K562 (cell line): ENCODE results near the gene PM20D1. TPM values are rescaled to one million over a fixed set of nuclear protein-coding genes. Genes with fewer than 3 reads are reported as not detected.

Experiments used
- ATF7 ChIP-seq: fragments of 450-650 bp; IDR thresholded peaks from 2 replicates; pipeline ENCODE4 v1.7.1; 2014; ENCODE audit warnings: mild to moderate bottlenecking, moderate library complexity
- ESRRB ChIP-seq: fragments of 250-450 bp; sonication (Bioruptor Pico); IDR thresholded peaks from 2 replicates; pipeline ENCODE4 v1.5.0; 2020; ENCODE audit warnings: mild to moderate bottlenecking, moderate library complexity, borderline replicate concordance
- HCFC1 ChIP-seq: IDR thresholded peaks from 2 replicates; pipeline ENCODE4 v1.6.1; 2012; ENCODE audit warnings: low read depth, low read length, improper control_type of control experiment
- JUND ChIP-seq, 2 experiments: IDR thresholded peaks; 2 replicates in 1 of 2; 3 replicates in 1 of 2; pipeline ENCODE4 v1.6.1; 2011; ENCODE audit warnings: borderline replicate concordance in 2 of 2, low read depth in 2 of 2, low read length in 2 of 2, improper control_type of control experiment in 1 of 2, missing biosample characterization in 1 of 2, missing genetic modification characterization in 1 of 2, missing genetic modification reagents in 1 of 2
- KLF13 ChIP-seq: fragments of 450-650 bp; IDR thresholded peaks from 2 replicates; pipeline ENCODE4 v1.6.1; 2016; ENCODE audit warnings: missing genetic modification characterization, low read depth, mild to moderate bottlenecking, missing compliant biosample characterization, moderate library complexity, borderline replicate concordance
- LARP7 ChIP-seq: fragments of 450-650 bp; IDR thresholded peaks from 2 replicates; pipeline ENCODE4 v1.6.1; 2016
- NCOA4 ChIP-seq: fragments of 450-650 bp; IDR thresholded peaks from 2 replicates; pipeline ENCODE4 v1.6.1; 2018; ENCODE audit warnings: mild to moderate bottlenecking; ENCODE audit not compliant: partially characterized antibody
- NFE2L1 ChIP-seq: fragments of 450-650 bp; IDR thresholded peaks from 2 replicates; pipeline ENCODE4 v1.6.1; 2016; ENCODE audit warnings: missing genetic modification characterization, low read depth, mild to moderate bottlenecking, missing compliant biosample characterization, moderate library complexity, borderline replicate concordance
- NR2F6 ChIP-seq: fragments of 450-650 bp; formaldehyde crosslinking; IDR thresholded peaks from 2 replicates; pipeline ENCODE4 v1.4.0; 2020; ENCODE audit warnings: mild to moderate bottlenecking
- SIN3A ChIP-seq, 2 experiments: fragments of 150-350 bp in 1 of 2; IDR thresholded peaks; 2 replicates each; pipeline ENCODE4 v1.6.1; 2011 to 2016; ENCODE audit warnings: borderline replicate concordance in 2 of 2, low read depth in 2 of 2, low read length in 2 of 2, mild to moderate bottlenecking in 2 of 2, moderate library complexity in 2 of 2; ENCODE audit not compliant: control insufficient read depth in 1 of 2
- SMAD4 ChIP-seq: fragments of 250-450 bp; sonication (Bioruptor Pico); conservative IDR thresholded peaks from 2 replicates; pipeline ENCODE4 v1.8.0; 2021; ENCODE audit warnings: inconsistent platforms, mild to moderate bottlenecking, moderate library complexity
- SP1 ChIP-seq: sonication (generic); formaldehyde crosslinking; IDR thresholded peaks from 2 replicates; pipeline ENCODE4 v1.8.1; 2022; ENCODE audit warnings: mild to moderate bottlenecking, missing genetic modification reagents
- SUPT5H ChIP-seq: fragments of 450-650 bp; IDR thresholded peaks from 2 replicates; pipeline ENCODE4 v1.6.1; 2016
- TCF7L2 ChIP-seq: fragments of 150-350 bp; IDR thresholded peaks from 2 replicates; pipeline ENCODE4 v1.6.1; 2016; ENCODE audit warnings: low read depth, mild to moderate bottlenecking, low read length, moderate library complexity
- UBTF ChIP-seq, 2 experiments: IDR thresholded peaks; 2 replicates each; pipeline ENCODE4 v1.6.1; 2012; ENCODE audit warnings: improper control_type of control experiment in 2 of 2, low read depth in 2 of 2, low read length in 2 of 2, borderline replicate concordance in 1 of 2
- VEZF1 ChIP-seq: fragments of 200-800 bp; sonication (Bioruptor generic); IDR thresholded peaks from 2 replicates; pipeline ENCODE4 v1.6.1; 2017; ENCODE audit warnings: missing genetic modification characterization, missing compliant biosample characterization
- ZNF217 ChIP-seq: sonication (generic); formaldehyde crosslinking; IDR thresholded peaks from 2 replicates; pipeline ENCODE4 v1.8.0; 2022; ENCODE audit warnings: mild to moderate bottlenecking, missing genetic modification reagents
- polyA plus RNA-seq, 8 experiments: library from polyadenylated mRNA; depleted of rRNA in 4 of 8; stranded (reverse) in 5 of 8; unstranded in 3 of 8; fragments of >200 nt; fragmentation: Nextera tagmentation in 2 of 8; fragmentation: Illumina TruSeq in 1 of 8; extraction: Ambion mirVana in 2 of 8; extraction: Trizol in 1 of 8; gene quantifications; 2 replicates each; pipeline versions ENCODE4 v1.2.1 to v1.2.3, GENCODE V29; 2011 to 2014; ENCODE audit warnings: inconsistent platforms in 1 of 8, missing spikeins in 1 of 8
- total RNA-seq, 7 experiments: library from RNA; depleted of rRNA in 6 of 7; stranded (reverse); fragments of >200 nt in 6 of 7; fragmentation: Illumina TruSeq in 2 of 7; extraction: Trizol in 2 of 7; gene quantifications; 2 replicates each; pipeline versions ENCODE4 v1.2.1 to v1.2.3, GENCODE V29; 2011 to 2021; ENCODE audit warnings: low replicate concordance in 1 of 7
- TF ChIP-seq, protein P1 (sequence below), 2 experiments: fragments of 450-650 bp in 1 of 2; sonication (generic) in 1 of 2; formaldehyde crosslinking in 1 of 2; IDR thresholded peaks in 1 of 2; conservative IDR thresholded peaks in 1 of 2; 2 replicates each; pipeline versions ENCODE4 v1.6.1 to v1.8.1; 2016 to 2023; ENCODE audit warnings: mild to moderate bottlenecking in 2 of 2, moderate library complexity in 2 of 2, inconsistent platforms in 1 of 2, missing genetic modification reagents in 1 of 2
- TF ChIP-seq, protein P2 (sequence below): fragments of 250-450 bp; sonication (Bioruptor Pico); IDR thresholded peaks from 2 replicates; pipeline ENCODE4 v1.5.0; 2021; ENCODE audit warnings: mild to moderate bottlenecking, moderate library complexity

Gene PM20D1
- total and polyA plus RNA-seq, 9 of the 15 experiments (the other 6 are each of a cell fraction or from before 2014, with no cell fraction given): not detected

DNA sequence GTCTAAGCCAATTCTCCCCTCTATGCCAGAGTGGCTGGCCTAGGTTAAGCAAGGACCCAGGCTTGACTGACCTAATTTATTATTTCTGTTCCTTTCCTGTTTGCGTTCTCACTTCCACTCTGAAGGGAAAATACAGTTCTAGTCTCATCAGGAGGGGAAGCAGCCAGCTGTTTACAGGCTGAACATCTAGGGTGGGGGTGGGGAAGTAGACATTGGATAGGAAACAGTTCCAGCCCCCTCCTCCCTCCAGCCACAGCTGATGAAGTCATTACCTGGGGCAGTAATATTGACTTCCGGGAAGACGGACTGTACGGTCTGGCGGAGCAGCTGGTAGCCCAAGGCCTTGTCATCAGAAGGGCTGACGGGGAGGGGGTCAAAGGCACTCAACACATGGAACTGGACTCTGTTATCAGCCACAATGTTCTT lies 17.6 kb downstream of the PM20D1 start (continued):
- no peak for TF ChIP-seq SIN3A (IDR thresholded peaks at IDR 0.05; ENCODE audit: borderline replicate concordance in 2 of 2, control insufficient read depth in 1 of 2, low read depth in 2 of 2, low read length in 2 of 2)
- TF ChIP-seq ESRRB (CRISPR knock-in tag): no peak
- no peak for TF ChIP-seq NCOA4
- TF ChIP-seq VEZF1: no peak
- TF ChIP-seq, protein P1, sequence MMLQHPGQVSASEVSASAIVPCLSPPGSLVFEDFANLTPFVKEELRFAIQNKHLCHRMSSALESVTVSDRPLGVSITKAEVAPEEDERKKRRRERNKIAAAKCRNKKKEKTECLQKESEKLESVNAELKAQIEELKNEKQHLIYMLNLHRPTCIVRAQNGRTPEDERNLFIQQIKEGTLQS (IDR thresholded peaks at IDR 0.05): peak; percentile 60
- TF ChIP-seq, protein P1 (CRISPR knock-in tag; conservative IDR thresholded peaks at IDR 0.05): no peak
- no peak for TF ChIP-seq LARP7
- no peak for TF ChIP-seq SP1 (CRISPR knock-in tag)
- TF ChIP-seq JUND (IDR thresholded peaks at IDR 0.05; ENCODE audit: borderline replicate concordance, low read depth, low read length): peak; percentile 18; the same call in 1 of the 2 replicates
- no peak for TF ChIP-seq JUND (tag; IDR thresholded peaks at IDR 0.05; ENCODE audit: borderline replicate concordance, low read depth, low read length)
- TF ChIP-seq HCFC1: no peak
- no peak for TF ChIP-seq NFE2L1 (tag)
- no peak for TF ChIP-seq KLF13 (tag)
- no peak for TF ChIP-seq SUPT5H
- TF ChIP-seq, protein P2, sequence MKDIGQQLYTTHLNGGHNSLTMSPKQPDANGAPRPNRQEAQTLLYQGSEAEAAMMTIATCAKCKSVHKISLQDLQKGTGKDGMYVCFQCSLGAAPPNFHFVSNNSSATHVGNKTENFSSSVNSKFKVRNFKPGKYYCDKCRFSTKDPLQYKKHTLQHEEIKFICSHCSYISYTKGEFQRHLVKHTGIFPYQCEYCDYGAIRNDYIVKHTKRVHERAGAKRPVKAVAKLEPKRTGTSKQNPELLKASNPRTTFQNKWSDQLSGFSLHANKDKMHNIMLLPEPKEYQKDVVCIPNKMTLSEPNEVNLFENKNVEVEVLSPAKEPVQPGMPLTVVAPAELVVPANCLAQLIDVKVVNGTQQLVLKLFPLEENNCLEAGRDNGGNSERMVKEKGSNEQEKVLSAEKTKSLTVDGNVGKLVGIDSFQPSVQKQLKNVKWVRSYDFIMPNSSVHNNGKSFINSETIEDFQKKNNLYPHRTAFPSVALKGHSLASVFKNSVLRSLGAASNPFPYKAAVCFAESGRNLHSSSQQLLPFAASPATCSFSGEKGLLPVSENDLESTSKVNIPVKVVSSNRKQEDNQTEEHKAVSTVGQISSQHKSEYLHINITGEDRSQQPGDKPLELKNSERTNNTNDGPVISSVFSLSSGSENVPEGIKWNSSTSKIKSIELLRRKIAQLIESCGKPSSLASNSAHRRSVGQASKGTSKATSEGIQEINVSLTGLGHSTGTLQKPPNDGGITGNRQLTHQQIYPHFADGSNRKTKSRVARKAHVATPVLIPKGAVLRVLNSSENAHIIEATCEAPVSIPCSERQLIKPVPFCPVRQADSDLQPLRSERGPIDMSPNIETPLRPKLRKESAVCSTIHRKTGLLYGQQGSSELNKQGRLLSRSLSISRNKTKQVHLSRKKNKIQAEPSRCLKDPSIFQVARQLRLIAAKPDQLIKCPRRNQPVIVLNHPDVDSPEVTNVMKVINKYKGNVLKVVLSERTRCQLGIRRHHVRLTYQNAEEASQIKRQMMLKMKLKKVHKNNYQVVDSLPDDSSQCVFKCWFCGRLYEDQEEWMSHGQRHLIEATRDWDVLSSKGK (CRISPR knock-in tag): no peak
- TF ChIP-seq ATF7: peak; percentile 48; the same call in 1 of the 2 replicates
- TF ChIP-seq TCF7L2: no peak
- no peak for TF ChIP-seq UBTF (IDR thresholded peaks at IDR 0.05; ENCODE audit: borderline replicate concordance in 1 of 2, low read depth in 2 of 2, low read length in 2 of 2)
- TF ChIP-seq SMAD4: peak; percentile 28; the same call in 1 of the 2 replicates
- no peak for TF ChIP-seq NR2F6 (CRISPR knock-in tag)
- TF ChIP-seq ZNF217 (CRISPR knock-in tag): no peak
